GM10248 (cell line): ENCODE measurements around the gene PTPRN2.

ENCODE experiments used
- CTCF ChIA-PET: fragments of 300-600 bp; sonication (Branson Sonifier 250); formaldehyde crosslinking; extraction: SDS; loops from one replicate; lab custom pipeline; 2021; ENCODE audit warnings: antibody characterized with exemption; lab: Yijun Ruan, JAX
- POLR2A ChIA-PET: fragments of 350-650 bp; sonication (Branson Sonifier 250); formaldehyde crosslinking; extraction: SDS; loops from one replicate; lab custom pipeline; 2020; ENCODE audit warnings: antibody characterized with exemption; lab: Yijun Ruan, JAX
- DNase-seq: peaks from one replicate; pipeline ENCODE4 v3.0.0; 2012; ENCODE audit errors: extremely low spot score
- CTCF ChIP-seq: IDR thresholded peaks from 2 replicates; pipeline ENCODE4 v1.5.1; 2012; ENCODE audit warnings: mild to moderate bottlenecking, low read depth; ENCODE audit errors: extremely low read depth, missing control alignments, control extremely low read depth

The PTPRN2 gene

DNA sequence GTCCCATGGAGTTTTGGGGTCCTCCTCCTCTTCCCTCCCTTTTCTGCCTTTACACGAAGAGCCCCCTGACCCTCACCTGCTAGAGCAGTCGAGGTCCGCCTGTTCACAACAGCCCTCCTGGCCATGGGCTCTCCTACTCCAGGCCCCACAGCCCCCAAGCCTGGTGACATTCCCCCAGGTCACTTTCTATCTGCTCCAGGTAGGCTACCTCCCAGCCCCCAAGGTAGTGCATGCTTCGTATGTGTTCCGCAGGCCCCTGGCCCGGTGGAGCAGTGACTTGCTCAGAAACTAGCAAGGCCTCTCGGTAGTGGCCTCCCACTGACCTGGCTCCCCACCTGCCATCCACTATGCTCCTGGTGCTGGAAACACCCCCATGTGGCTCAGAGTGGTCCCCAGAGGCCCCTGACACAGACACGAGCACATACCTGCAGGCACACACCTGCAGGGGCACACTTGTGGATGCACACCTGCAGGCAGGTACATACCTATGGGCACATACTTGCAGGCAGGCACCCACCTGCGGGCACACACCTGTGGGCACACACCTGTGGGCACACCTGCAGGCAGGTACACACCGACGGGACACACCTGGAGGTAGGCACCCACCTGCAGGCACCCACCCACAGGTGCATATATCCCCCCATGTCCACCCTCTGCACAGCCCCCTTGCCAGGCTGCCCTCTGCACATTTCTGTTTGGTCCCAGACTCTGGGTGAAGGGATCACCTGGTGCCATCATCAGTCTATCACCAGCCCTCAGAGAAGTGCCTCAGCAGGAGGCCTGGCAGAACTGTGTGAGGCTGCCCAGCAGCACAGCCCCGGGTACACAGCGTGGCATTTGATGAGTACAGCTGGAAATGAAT, 322.5 kb downstream of the PTPRN2 start:
- CTCF ChIA-PET, result no interaction called here
- POLR2A ChIA-PET, result no interaction called here

DNA sequence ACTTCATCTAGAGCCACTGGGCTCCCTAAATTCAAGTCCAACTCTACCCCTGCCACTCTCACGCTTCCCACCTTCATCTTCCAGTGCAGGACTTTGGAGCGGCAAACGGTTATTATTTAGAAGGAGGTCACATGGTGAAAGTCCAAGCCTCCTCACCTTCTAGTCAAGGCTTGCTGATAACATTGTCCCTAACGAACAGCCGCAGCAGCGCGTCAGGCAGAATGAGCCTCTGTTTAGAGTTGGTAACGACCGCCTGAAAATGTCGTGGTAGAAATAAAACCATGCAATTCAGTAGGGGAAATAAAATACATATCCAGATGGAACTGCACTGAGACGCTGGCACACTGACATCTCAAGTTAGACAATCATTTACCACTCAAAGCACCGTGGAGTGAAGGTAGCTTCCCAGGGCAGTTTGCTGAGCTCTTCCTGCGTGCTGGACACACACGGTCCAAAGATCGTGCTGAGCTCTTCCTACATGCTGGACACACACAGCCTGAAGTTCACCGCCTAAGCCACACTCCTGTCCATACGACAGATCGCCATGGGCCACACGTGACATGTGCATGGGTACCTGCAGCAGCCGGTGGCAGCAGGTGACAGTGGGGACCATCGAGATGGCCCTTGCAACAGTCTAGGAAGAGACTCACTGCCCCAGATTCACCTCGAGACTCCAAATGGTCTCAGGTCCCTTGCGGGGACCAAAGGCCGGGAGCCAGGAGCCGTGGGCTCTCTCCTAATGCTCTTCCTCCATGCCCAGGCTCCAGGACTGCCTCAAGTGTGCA, 323.5 kb downstream of the PTPRN2 start:
- ChIA-PET POLR2A (no interaction called here), CTCF (no interaction called here)
- TF ChIP-seq CTCF, result no peak
- no peak for DNase-seq

More for the DNA sequence above, 322.5 kb downstream of the PTPRN2 start:
- TF ChIP-seq CTCF, result no peak
- no peak for DNase-seq

- CTCF ChIA-PET, result no interaction called here
- TF ChIP-seq CTCF, result no peak
- DNase-seq, result no peak
These were observed 324.3 kb downstream of the PTPRN2 start for GRCh38 chr7:158263110-158263963.

GRCh38 chr7:158262284-158263109, 325.1 kb downstream of the PTPRN2 start:
- POLR2A ChIA-PET, result no interaction called here
- DNase-seq, result no peak
- TF ChIP-seq CTCF, result no peak
- CTCF ChIA-PET, result no interaction called here

More at GRCh38 chr7:158263110-158263963, 324.3 kb downstream of the PTPRN2 start:
- POLR2A ChIA-PET, result no interaction called here

GRCh38 chr7:158261362-158262235, 326.0 kb downstream of the PTPRN2 start:
- ChIA-PET POLR2A (no interaction called here), CTCF (no interaction called here)
- TF ChIP-seq CTCF, result no peak
- no peak for DNase-seq
